CD4-positive, alpha-beta T cell treated with Interleukin-6 at 100 ng/mL for 8 hours (primary cell): ENCODE measurements around the gene KRT8.
A peak's percentile ranks its signal among the peaks of the same experiment; 100 is the strongest.
"Not testable (repeated sequence)": the region's sequence is repeated elsewhere in the genome, so short reads cannot be mapped to it uniquely, and the experiment has no call there.

Experiments
- DNase-seq: peaks from one replicate; pipeline ENCODE4 v3.0.0-alpha.2; 2020; ENCODE audit warnings: mixed read lengths, low spot score

Gene KRT8

DNA sequence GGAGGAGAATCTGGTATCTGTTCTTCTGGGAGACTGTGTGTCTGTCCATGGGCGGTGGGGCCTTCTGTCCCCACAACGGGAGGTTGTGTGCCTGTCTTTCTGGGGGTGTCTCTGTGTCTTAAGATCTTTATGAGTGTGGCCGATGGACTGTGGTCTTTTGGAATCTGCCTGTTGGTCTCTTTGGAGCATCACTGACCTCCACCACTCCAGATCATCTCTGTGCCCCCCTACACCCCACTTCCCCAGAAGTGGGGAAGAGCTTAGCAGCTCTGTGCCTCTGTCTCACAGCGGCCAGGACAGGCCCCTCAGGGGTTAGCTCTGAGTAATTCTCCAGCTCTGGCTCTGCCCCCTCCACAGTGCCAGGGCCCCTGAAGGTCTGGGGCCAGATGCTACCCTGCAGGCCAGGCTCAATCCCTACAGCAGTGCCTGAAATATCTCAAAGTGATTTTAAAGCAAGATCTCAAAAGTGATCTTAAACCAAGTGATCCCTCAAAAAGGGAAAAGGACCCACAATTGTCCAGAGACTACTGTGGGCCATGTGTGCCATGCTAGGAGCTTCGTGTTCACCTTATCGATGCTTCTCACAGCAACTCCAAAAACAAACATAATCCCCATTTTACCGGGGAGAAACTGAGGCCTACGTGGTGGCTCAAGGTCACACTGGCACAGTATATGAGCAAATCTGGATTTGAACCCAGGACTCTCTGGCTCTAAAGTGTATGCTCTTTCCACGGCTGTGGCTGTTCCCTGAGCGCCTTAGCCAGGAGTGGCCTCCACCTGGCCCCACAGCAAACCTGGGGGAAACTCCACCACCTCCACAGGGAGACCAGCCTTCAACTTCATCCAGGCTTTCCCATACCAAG lies 30.1 kb downstream of the KRT8 start:
- no peak for DNase-seq

DNA sequence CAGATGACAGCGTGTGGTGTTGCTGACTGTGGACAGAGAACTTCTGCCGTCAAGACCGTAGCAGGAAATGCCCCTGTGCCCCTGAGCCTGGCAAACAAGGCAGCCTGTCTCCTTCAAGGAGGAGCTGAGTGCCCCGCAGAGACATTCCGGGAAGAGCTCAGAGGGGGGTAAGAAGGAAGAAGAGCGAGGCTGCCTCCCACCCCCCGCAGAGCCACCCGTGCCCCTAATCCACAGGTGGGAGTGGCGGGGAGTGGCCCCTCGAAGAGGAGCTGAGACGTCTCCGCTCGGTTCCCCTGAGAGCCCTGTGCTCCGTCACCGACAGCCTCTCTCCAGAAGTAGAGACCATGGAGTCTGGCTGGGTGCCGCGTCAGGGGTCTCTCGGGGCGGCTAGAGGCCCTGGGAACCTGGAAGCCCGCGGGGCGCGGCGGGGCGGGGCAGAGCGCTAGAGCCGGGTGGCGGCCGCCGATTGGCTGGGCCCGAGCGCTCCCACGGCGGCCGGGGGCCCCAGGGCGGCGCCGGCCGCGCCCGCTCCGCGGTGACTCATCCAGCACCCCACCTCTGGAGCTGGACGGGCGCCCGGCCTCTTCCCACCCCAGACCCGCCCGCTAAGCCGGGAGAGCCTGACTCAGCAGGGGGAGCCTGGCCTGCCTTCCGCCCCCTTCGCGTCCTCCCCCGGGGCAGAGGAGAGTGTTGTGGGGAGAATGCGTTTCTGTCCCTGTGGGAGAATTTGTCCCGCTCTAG lies 30.9 kb downstream of the KRT8 start:
- peak; percentile 22 for DNase-seq

DNA sequence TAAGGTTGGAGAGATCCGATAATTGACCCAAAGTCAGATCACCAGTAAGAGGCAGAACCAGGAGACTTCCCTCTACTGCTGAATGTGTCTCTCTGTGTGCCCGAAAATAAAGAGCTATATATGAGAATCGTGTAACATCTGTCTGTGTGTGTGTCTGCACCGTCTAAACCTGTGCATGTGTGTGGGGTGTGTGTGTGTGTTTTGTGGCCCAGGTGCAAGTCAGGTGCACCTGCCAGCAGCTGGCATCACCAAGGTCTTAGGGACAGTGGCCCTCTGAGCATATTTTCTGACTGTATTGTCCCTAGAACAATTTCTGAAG lies 31.4 kb downstream of the KRT8 start:
- no peak for DNase-seq

GRCh38 chr12:52872644-52873389 lies 32.1 kb downstream of the KRT8 start:
- DNase-seq = no peak

DNA sequence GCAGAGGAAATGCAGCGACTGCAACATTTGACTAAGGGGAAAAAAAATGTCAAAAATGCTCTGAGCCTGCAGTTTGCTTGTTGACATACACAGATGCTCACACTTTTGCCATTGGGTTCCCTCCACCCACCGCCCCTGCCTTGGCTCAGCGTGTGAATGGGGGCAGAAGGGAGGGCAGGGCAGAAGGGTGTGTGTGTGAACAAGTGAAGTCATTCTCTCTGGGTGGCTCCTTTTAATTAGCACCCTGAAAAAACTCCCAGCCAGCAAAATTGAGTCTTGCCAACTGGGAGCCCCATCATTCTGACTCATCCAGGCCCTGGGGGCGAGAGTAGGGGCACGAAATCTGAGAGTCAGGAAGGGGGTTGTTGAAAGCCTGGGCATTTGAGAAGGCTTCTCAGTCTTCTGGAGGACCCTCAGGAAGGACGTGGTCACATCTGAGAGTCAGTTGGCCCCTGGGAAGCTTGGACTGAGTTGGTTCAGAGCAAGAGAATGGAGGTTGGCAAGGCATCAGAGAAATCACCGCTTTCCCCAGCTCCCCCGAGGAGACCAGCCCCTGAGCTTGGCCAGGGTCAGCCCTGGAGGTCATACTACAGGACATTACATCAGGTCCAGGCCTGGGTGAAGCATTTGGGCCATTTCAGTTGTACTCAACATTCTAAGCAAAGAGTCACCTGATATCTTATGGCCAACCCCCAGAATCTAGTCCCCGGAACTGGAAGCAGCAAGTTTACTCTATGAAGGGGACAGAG lies 33.4 kb downstream of the KRT8 start:
- DNase-seq = no peak

DNA sequence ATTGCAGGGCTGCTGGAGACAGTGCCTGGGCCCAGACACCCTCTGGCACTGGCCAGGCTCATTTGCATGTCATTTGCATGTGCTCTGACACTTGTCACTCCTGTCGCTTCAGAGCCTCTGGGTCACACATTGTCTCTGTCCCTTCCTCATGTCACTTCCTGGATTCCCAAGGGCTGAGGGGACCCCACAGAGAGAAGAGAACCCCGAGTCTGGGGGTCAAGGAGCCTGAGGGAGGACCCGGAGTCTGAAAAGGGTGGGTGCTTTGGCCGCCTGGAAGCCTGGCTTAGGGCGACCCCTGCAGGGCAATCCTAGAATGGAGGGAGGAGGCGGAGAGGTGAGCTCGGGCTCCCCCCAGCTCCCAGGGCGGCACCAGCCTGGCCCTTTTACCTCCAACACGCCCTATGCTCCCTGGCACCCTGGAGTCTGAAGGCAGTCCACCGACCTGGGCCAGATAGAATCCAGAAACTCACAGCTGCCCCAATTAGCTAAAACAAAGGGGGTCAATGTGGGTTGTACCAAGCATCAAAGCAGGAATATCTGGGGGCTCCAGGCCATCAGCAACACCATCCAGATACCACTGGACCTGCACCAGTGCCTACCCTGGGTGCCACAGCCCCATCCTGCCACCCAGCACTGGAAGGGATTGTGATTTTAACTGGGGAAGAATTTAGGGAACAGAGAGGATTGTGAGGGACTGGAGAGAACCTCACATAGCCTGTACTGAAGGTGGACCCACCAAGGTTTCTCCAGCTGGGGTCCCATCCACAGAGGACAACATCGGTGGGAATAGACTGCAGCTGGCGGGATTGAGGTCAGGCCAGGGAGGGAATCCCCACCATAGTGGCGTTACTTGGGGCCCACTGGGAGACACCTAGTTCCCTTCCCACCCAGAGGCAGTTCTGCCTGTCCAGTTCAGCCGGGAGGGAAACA lies 34.2 kb downstream of the KRT8 start:
- DNase-seq = peak; percentile 63

DNA sequence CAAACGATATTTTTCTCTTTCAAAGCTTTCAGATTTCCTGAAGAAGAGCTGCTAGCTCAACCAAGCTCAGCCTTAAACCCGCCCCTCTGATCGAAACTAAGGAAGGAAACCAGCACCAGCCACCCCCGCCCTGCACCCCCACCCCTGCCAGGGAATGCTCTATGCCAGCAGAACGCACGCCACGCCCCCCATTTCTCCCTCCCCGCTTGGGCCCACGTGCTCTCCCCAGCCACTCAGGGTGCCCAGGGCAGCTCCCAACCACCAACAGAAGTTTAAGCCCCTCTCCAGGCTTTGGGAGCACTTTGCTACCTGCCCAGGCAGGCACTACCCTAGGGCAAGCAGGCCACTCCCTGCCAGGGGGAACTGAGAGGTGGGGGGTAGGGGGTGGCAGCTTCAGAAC lies 37.2 kb downstream of the KRT8 start:
- DNase-seq = peak; percentile 62

DNA sequence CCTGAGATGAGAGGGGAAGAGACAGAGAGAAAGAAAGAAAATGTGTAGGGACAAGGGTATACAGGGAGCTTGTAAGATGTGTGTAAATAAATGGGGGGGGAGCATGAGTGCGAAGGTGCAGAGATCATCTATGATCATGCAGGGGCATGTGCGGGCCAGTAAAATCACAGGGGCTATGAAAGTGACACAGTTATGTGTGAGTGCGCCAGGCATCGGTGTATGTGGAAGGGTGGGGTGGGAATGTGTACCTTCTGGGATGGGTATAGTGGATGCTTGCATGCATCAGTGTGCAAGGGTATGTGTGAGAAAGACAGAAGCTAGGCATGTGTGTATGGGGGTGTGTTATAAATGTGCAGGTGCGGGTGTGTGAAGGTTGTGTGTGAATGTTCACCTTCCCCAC lies 37.7 kb downstream of the KRT8 start:
- no peak for DNase-seq

- DNase-seq = no peak
Observed at GRCh38 chr12:52865090-52865944, 39.6 kb downstream of the KRT8 start.

DNA sequence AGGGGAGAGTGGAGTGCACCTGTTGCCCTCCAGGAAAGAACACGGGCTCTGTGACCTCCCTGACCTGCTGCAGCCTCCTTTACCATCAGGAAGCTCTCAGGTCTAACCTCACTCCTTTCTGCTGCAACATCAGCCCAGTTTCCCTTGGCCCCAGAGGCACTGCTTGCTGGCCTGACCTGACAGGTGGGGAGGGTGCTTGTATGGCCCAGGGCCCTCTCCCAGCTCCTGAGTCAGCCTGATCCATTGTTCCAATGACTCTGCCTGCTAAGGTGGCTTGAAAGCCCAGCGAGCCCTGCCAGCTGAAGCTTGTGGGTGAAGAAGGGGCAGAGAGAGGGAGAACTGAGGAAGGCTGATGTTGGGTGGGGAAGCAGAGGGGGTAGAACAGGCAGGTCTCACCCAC lies 42.9 kb downstream of the KRT8 start:
- no peak for DNase-seq

DNA sequence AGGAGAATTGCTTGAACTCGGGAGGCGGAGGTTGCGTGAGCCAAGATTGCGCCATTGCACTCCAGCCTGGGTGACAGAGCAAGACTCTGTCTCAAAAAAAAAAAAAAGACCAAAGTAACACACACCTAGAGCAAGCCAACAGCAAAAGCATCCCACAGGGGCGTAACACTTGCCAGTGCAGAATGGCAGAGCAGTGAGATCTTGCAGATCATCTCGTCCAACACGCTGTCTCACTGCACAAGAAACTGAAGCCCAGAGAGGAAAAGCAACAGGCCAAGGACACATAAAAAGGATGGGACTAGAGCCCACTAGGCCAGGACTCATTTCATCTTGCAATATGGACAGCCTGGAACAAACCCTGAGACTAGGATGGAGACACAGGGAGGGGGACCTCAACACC lies 43.4 kb downstream of the KRT8 start:
- DNase-seq = no peak

DNA sequence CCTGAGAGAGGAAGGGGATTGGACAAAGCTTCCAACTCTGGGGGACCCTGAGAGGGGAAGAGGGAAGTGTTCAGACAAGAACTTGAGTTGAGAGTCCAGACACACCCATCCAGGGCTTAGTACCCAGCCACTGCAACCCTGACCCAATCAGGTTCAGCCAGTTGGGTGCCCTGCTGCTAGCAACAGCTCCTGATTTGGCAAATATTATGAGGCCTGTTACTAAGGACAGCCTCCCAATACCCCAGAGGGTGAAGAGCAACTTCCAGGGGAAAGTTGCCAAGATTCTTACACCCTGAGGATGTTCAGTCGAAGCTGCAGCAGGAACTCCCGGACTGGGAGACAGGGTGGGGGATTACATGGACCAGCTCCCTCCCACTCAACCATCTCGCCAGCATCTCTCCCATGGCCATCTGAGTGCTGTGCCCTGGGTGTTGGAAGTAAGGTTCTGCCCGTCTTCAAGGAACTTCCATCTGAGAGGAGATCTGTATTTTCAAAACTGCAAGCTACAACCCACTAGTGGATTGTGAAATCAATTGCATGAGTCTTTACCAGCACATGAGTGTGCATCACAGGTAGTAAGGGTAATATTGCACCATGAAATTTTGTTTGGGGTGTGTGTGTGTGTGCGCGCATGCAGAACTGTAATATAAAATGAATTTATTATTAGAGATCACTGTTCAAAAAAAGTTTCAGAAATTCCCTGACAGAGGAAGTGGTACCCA lies 44.6 kb downstream of the KRT8 start:
- no peak for DNase-seq

DNA sequence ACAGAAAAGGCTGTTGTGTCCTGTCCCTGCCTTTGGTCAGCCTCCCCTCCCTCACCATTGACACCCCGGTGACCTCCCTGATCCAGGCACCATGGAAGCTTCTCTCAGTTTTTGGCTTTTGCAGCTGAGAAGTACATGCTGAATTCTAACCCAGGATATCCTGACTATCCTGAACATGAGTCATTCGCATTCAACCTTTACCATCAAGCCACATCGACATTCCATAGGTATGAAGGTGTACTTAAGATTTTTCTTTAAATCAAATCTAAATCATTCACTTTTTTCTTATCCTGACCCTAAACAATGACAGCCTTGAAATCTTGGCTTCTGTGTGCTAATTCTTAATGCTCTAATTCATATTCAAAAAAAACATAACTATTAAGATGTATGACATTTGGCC lies 47.4 kb downstream of the KRT8 start:
- DNase-seq = no peak

DNA sequence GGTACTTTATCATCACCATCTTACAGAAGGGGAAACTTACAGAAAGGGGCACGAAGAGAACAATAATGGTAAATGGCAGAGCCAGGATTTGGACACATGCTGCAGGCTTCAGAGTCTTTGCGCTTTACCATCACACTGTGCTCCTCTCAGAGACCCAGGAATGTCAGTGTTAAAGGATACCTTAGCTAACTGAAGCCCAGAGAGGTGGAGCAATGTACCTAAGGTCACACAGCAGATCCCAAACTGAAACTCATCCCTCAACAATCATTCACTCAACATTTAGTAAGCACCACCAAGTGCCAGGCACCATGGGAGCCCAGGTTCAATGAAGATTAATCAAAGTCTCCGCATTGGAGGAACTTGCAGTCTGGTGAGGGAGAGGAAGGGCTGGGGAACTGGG lies 48.1 kb downstream of the KRT8 start:
- DNase-seq = no peak

DNA sequence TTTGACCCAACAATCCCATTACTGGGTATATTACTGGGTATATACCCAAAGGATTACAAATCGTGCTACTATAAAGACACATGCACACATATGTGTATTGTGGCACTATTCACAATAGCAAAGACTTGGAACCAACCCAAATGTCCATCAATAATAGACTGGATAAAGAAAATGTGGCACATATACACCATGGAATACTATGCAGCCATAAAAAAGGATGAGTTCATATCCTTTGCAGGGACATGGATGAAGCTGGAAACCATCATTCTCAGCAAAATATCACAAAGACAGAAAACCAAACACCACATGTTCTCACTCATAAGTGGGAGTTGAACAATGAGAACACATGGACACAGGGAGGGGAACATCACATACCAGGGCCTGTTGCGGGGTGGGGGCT lies 48.8 kb downstream of the KRT8 start:
- DNase-seq = not testable (repeated sequence)

DNA sequence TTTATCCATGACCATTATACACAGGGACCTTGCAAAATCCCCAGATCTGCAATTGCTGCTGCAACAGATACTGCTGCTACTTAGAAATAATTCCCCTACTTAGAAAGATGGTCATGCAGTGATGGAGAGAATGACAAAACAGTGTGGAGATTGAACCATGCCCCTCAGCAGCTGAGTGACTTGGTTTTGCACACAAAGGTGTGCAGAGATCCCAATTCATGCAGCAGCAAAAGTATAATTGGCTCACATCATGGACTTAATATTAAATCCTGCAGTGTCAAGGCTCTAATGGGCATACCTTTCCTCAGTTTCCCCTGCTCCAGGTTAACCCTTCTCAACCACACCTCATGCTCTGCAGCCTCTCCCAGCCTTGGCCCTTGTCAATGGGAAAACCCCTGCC lies 53.1 kb downstream of the KRT8 start:
- no peak for DNase-seq

DNA sequence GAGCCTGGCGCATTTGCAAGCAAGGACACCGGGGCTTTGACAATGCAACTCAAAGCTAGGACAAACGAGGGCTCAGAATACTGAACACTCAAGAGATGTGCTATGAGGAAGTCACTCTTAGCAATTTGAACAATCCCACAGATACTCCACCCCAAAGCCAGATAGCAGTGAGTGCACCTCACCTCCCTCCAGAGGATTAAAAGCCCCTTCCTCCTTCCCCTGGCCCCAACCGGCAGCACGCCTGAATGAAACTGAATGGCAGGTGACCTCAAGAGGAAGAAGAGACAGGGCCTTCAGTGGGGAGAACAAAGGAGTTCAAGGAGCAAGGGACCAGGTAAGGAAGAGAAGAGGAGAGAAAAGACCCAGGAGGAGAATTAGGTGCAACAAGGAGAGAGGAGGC lies 54.2 kb downstream of the KRT8 start:
- no peak for DNase-seq

DNA sequence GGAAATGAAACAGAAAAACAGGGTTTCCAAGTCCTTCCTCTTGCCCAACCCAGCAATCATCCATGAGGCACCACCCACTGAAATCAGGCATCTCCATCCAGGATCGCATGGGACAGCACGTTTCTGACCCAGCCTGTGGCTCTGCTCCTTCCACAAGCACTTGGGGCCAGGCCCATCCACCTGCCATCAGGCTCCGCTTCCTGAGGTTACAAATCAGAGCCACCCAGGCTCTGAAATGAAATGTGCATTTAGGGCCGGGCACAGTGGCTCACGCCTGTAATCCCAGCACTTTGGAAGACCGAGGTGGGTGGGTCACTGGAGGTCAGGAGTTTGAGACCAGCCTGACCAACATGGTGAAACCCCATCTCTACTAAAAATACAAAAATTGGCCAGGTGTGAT lies 55.4 kb downstream of the KRT8 start:
- DNase-seq = no peak

- DNase-seq = no peak
Observed at GRCh38 chr12:52848661-52849255, 56.1 kb downstream of the KRT8 start, which contains the start of gene KRT78. Gene KRT78, minus strand, starts transcription at chr12:52848994. Its CDS starts 64 bp downstream, at chr12:52848930.
